ENCODE data around the gene ADGRV1.

Gene ADGRV1

GRCh38 chr5:91168859-91169258 is 610.3 kb downstream of the ADGRV1 start:
- no peak overlapping the region for H3K27ac ChIP-seq (ENCODE audit: insufficient read depth, low read depth, low read length, poor library complexity, severe bottlenecking)
- 92 to 100% methylated on average over 1 of the region's 1 CpG for WGBS, 2 experiments
- no peaks in the 10 kb centered on the region for H3K9me3 ChIP-seq (ENCODE audit: control insufficient read depth, low read length)
- no peaks in the 10 kb centered on the region for H3K4me1 ChIP-seq (ENCODE audit: control insufficient read depth, insufficient read depth, low read length)
- peaks cover 4% of the 10 kb centered on the region for H3K36me3 ChIP-seq (ENCODE audit: control insufficient read depth, insufficient read depth, low read length)
- H3K4me3 ChIP-seq (ENCODE audit: insufficient read depth, low read depth, low read length): no peak overlapping the region
- no peaks in the 10 kb centered on the region for H3K27me3 ChIP-seq (ENCODE audit: control insufficient read depth, insufficient read depth, low read length, poor library complexity, severe bottlenecking)

- no peaks in the 10 kb centered on the region for H3K9me3 ChIP-seq (ENCODE audit: control insufficient read depth, low read length)
These were observed 611.7 kb downstream of the ADGRV1 start for GRCh38 chr5:91170266-91170665.

GRCh38 chr5:91171322-91171721 is 612.7 kb downstream of the ADGRV1 start:
- Histone ChIP-seq H3K4me3 (ENCODE audit: insufficient read depth, low read depth, low read length) (no peak overlapping the region), H3K27me3 (ENCODE audit: control insufficient read depth, insufficient read depth, low read length, poor library complexity, severe bottlenecking) (no peaks in the 10 kb centered on the region), H3K4me1 (ENCODE audit: control insufficient read depth, insufficient read depth, low read length) (no peaks in the 10 kb centered on the region), H3K27ac (ENCODE audit: insufficient read depth, low read depth, low read length, poor library complexity, severe bottlenecking) (no peak overlapping the region), H3K36me3 (ENCODE audit: control insufficient read depth, insufficient read depth, low read length) (no peaks in the 10 kb centered on the region), H3K9me3 (ENCODE audit: control insufficient read depth, low read length) (no peaks in the 10 kb centered on the region)
- 57 to 60% methylated on average over 2 of the region's 2 CpGs for WGBS, 2 experiments

More at GRCh38 chr5:91170266-91170665, 611.7 kb downstream of the ADGRV1 start:
- Histone ChIP-seq H3K36me3 (ENCODE audit: control insufficient read depth, insufficient read depth, low read length) (no peaks in the 10 kb centered on the region), H3K4me1 (ENCODE audit: control insufficient read depth, insufficient read depth, low read length) (no peaks in the 10 kb centered on the region), H3K27ac (ENCODE audit: insufficient read depth, low read depth, low read length, poor library complexity, severe bottlenecking) (no peak overlapping the region), H3K27me3 (ENCODE audit: control insufficient read depth, insufficient read depth, low read length, poor library complexity, severe bottlenecking) (no peaks in the 10 kb centered on the region), H3K4me3 (ENCODE audit: insufficient read depth, low read depth, low read length) (no peak overlapping the region)
- WGBS, 2 experiments: no CpG with 5 or more reads among the region's 1 CpG

- Histone ChIP-seq H3K27me3 (ENCODE audit: control insufficient read depth, insufficient read depth, low read length, poor library complexity, severe bottlenecking) (no peaks in the 10 kb centered on the region), H3K4me1 (ENCODE audit: control insufficient read depth, insufficient read depth, low read length) (no peaks in the 10 kb centered on the region), H3K36me3 (ENCODE audit: control insufficient read depth, insufficient read depth, low read length) (no peaks in the 10 kb centered on the region), H3K9me3 (ENCODE audit: control insufficient read depth, low read length) (no peaks in the 10 kb centered on the region), H3K4me3 (ENCODE audit: insufficient read depth, low read depth, low read length) (no peak overlapping the region), H3K27ac (ENCODE audit: insufficient read depth, low read depth, low read length, poor library complexity, severe bottlenecking) (no peak overlapping the region)
These were observed 615.8 kb downstream of the ADGRV1 start for GRCh38 chr5:91174396-91174795.

GRCh38 chr5:91175708-91176107 is 617.1 kb downstream of the ADGRV1 start:
- Histone ChIP-seq H3K4me3 (ENCODE audit: insufficient read depth, low read depth, low read length) (no peak overlapping the region), H3K27ac (ENCODE audit: insufficient read depth, low read depth, low read length, poor library complexity, severe bottlenecking) (no peak overlapping the region), H3K9me3 (ENCODE audit: control insufficient read depth, low read length) (no peaks in the 10 kb centered on the region), H3K4me1 (ENCODE audit: control insufficient read depth, insufficient read depth, low read length) (no peaks in the 10 kb centered on the region), H3K36me3 (ENCODE audit: control insufficient read depth, insufficient read depth, low read length) (no peaks in the 10 kb centered on the region), H3K27me3 (ENCODE audit: control insufficient read depth, insufficient read depth, low read length, poor library complexity, severe bottlenecking) (no peaks in the 10 kb centered on the region)
- 73 to 74% methylated on average over 3 of the region's 3 CpGs for WGBS, 2 experiments

GRCh38 chr5:91176288-91177016 is 617.9 kb downstream of the ADGRV1 start:
- Histone ChIP-seq H3K4me1 (ENCODE audit: control insufficient read depth, insufficient read depth, low read length) (no peaks in the 10 kb centered on the region), H3K27me3 (ENCODE audit: control insufficient read depth, insufficient read depth, low read length, poor library complexity, severe bottlenecking) (no peaks in the 10 kb centered on the region), H3K4me3 (ENCODE audit: insufficient read depth, low read depth, low read length) (no peak overlapping the region), H3K36me3 (ENCODE audit: control insufficient read depth, insufficient read depth, low read length) (no peaks in the 10 kb centered on the region), H3K27ac (ENCODE audit: insufficient read depth, low read depth, low read length, poor library complexity, severe bottlenecking) (no peak overlapping the region), H3K9me3 (ENCODE audit: control insufficient read depth, low read length) (no peaks in the 10 kb centered on the region)
- 54 to 73% methylated on average over 3 to 5 of the region's 6 CpGs for WGBS, 2 experiments

- H3K4me3 ChIP-seq (ENCODE audit: insufficient read depth, low read depth, low read length): no peak overlapping the region
- no peak overlapping the region for H3K27ac ChIP-seq (ENCODE audit: insufficient read depth, low read depth, low read length, poor library complexity, severe bottlenecking)
- 97 to 99% methylated on average over 5 of the region's 5 CpGs for WGBS, 2 experiments
- H3K4me1 ChIP-seq (ENCODE audit: control insufficient read depth, insufficient read depth, low read length): no peaks in the 10 kb centered on the region
- H3K9me3 ChIP-seq (ENCODE audit: control insufficient read depth, low read length): no peaks in the 10 kb centered on the region
- no peaks in the 10 kb centered on the region for H3K27me3 ChIP-seq (ENCODE audit: control insufficient read depth, insufficient read depth, low read length, poor library complexity, severe bottlenecking)
- H3K36me3 ChIP-seq (ENCODE audit: control insufficient read depth, insufficient read depth, low read length): no peaks in the 10 kb centered on the region
These were observed 618.5 kb downstream of the ADGRV1 start for GRCh38 chr5:91177085-91177484.

- Histone ChIP-seq H3K4me3 (ENCODE audit: insufficient read depth, low read depth, low read length) (no peak overlapping the region), H3K36me3 (ENCODE audit: control insufficient read depth, insufficient read depth, low read length) (no peaks in the 10 kb centered on the region), H3K4me1 (ENCODE audit: control insufficient read depth, insufficient read depth, low read length) (no peaks in the 10 kb centered on the region), H3K27ac (ENCODE audit: insufficient read depth, low read depth, low read length, poor library complexity, severe bottlenecking) (no peak overlapping the region), H3K9me3 (ENCODE audit: control insufficient read depth, low read length) (no peaks in the 10 kb centered on the region), H3K27me3 (ENCODE audit: control insufficient read depth, insufficient read depth, low read length, poor library complexity, severe bottlenecking) (no peaks in the 10 kb centered on the region)
- WGBS, 2 experiments: 80 to 81% methylated on average over 3 of the region's 3 CpGs
These were observed 619.0 kb downstream of the ADGRV1 start for GRCh38 chr5:91177639-91178038.

GRCh38 chr5:91178461-91178860 is 619.9 kb downstream of the ADGRV1 start:
- no peak overlapping the region for H3K4me3 ChIP-seq (ENCODE audit: insufficient read depth, low read depth, low read length)
- no peaks in the 10 kb centered on the region for H3K36me3 ChIP-seq (ENCODE audit: control insufficient read depth, insufficient read depth, low read length)
- H3K9me3 ChIP-seq (ENCODE audit: control insufficient read depth, low read length): no peaks in the 10 kb centered on the region
- H3K4me1 ChIP-seq (ENCODE audit: control insufficient read depth, insufficient read depth, low read length): no peaks in the 10 kb centered on the region
- H3K27me3 ChIP-seq (ENCODE audit: control insufficient read depth, insufficient read depth, low read length, poor library complexity, severe bottlenecking): no peaks in the 10 kb centered on the region
- no peak overlapping the region for H3K27ac ChIP-seq (ENCODE audit: insufficient read depth, low read depth, low read length, poor library complexity, severe bottlenecking)
- 90 to 94% methylated on average over 2 of the region's 2 CpGs for WGBS, 2 experiments

- Histone ChIP-seq H3K27ac (ENCODE audit: insufficient read depth, low read depth, low read length, poor library complexity, severe bottlenecking) (no peak overlapping the region), H3K9me3 (ENCODE audit: control insufficient read depth, low read length) (no peaks in the 10 kb centered on the region), H3K4me3 (ENCODE audit: insufficient read depth, low read depth, low read length) (no peak overlapping the region), H3K27me3 (ENCODE audit: control insufficient read depth, insufficient read depth, low read length, poor library complexity, severe bottlenecking) (no peaks in the 10 kb centered on the region), H3K36me3 (ENCODE audit: control insufficient read depth, insufficient read depth, low read length) (no peaks in the 10 kb centered on the region), H3K4me1 (ENCODE audit: control insufficient read depth, insufficient read depth, low read length) (no peaks in the 10 kb centered on the region)
- 100% methylated on average over 1 of the region's 1 CpG for WGBS, 2 experiments
These were observed 620.4 kb downstream of the ADGRV1 start for GRCh38 chr5:91179018-91179417.

GRCh38 chr5:91180506-91180905 is 621.9 kb downstream of the ADGRV1 start:
- Histone ChIP-seq H3K27me3 (ENCODE audit: control insufficient read depth, insufficient read depth, low read length, poor library complexity, severe bottlenecking) (no peaks in the 10 kb centered on the region), H3K4me3 (ENCODE audit: insufficient read depth, low read depth, low read length) (no peak overlapping the region), H3K36me3 (ENCODE audit: control insufficient read depth, insufficient read depth, low read length) (no peaks in the 10 kb centered on the region), H3K9me3 (ENCODE audit: control insufficient read depth, low read length) (no peaks in the 10 kb centered on the region), H3K4me1 (ENCODE audit: control insufficient read depth, insufficient read depth, low read length) (no peaks in the 10 kb centered on the region), H3K27ac (ENCODE audit: insufficient read depth, low read depth, low read length, poor library complexity, severe bottlenecking) (no peak overlapping the region)
- 90 to 96% methylated on average over 5 of the region's 5 CpGs for WGBS, 2 experiments

All from ectodermal cell (in vitro differentiated cells).